Ovary (tissue), 9 donors: ENCODE data around the gene BIRC6. TPM values are rescaled to one million over a fixed set of nuclear protein-coding genes. Genes with fewer than 3 reads are reported as not detected.
"Not testable (repeated sequence)": the region's sequence is repeated elsewhere in the genome, so short reads cannot be mapped to it uniquely, and the experiment has no call there.

Experiments
- DNase-seq, 5 donors: peaks; one replicate each; pipeline ENCODE4 v3.0.0-alpha.2; 2019 to 2020
- H3K27ac ChIP-seq, 2 donors: fragments of 200-600 bp; one replicate each; pipeline versions ENCODE4 v1.5.1 to v1.8.0; 2019 to 2022
- H3K27me3 ChIP-seq: fragments of 200-600 bp; one replicate; pipeline ENCODE4 v1.8.0; 2022
- H3K36me3 ChIP-seq: fragments of 200-600 bp; sonication (generic); one replicate; pipeline ENCODE4 v1.5.1; 2019
- H3K4me1 ChIP-seq: one replicate; pipeline ENCODE4 v1.8.1; 2013; ENCODE audit warnings: mild to moderate bottlenecking, moderate library complexity; ENCODE audit not compliant: insufficient read depth
- H3K4me3 ChIP-seq: fragments of 200-600 bp; sonication (generic); one replicate; pipeline ENCODE4 v1.5.1; 2017
- H3K9me3 ChIP-seq, 2 donors: fragments of 200-600 bp in 1 of 2; sonication (generic) in 1 of 2; one replicate each; pipeline versions ENCODE4 v1.5.1 to v1.8.1; 2013 to 2019; ENCODE audit warnings: mild to moderate bottlenecking in 1 of 2, moderate library complexity in 1 of 2
- CTCF ChIP-seq, 3 donors: fragments of 450-650 bp in 2 of 3; fragments of 200-600 bp in 1 of 3; IDR thresholded peaks; one replicate each; pipeline versions ENCODE4 v1.5.1 to v1.8.0; 2016 to 2022; ENCODE audit warnings: antibody characterized with exemption in 3 of 3, mild to moderate bottlenecking in 1 of 3
- EP300 ChIP-seq: sonication (generic); formaldehyde crosslinking; IDR thresholded peaks from one replicate; pipeline ENCODE4 v1.6.1; 2017; ENCODE audit warnings: antibody characterized with exemption
- POLR2A ChIP-seq: fragments of 450-650 bp; IDR thresholded peaks from one replicate; pipeline ENCODE4 v1.6.1; 2017; ENCODE audit warnings: antibody characterized with exemption, mild to moderate bottlenecking, moderate library complexity
- WGBS, 3 donors: extraction: QIAGEN DNeasy Blood & Tissue Kit in 1 of 3; methylation state at CpG; one replicate each; pipeline versions ENCODE4 v1.1.5 to v1.1.7; 2013 to 2017; 5-methylcytosine and 5-hydroxymethylcytosine counted together
- intact Hi-C, 4 donors: fragments of 100-400 bp; cut with DNase I; formaldehyde crosslinking; loops; one replicate each; pipeline versions ENCODE4 v1.11.0 to v1.15.1; 2022 to 2023
- polyA plus RNA-seq, 2 donors: library from polyadenylated mRNA; stranded (reverse); fragments of 200-250 nt in 1 of 2; fragments of 350-450 nt in 1 of 2; fragmentation: Illumina TruSeq in 1 of 2; extraction: RNeasy Lipid Tissue Mini Kit (QIAGEN cat#74804) in 1 of 2; gene quantifications; one replicate each; pipeline ENCODE4 v1.2.3, GENCODE V29; 2013 to 2014
- total RNA-seq, 7 donors: library from RNA; depleted of rRNA in 2 of 7; stranded (reverse); fragments of >200 nt in 2 of 7; fragmentation: NEBNext Ultra II Directional in 3 of 7; extraction: Animal tissue kit (Norgen Biotek cat#: 25700) in 3 of 7; gene quantifications; one replicate each; pipeline versions ENCODE4 v1.1.0 to v1.2.4, GENCODE V29; 2016 to 2023
- donor health status: DM: no; HTN: no; CAD: no; lungs with moderate emphysema.
- donor health status: DM: no; HTN: no; CAD: no.
- donor health status: Bipolar disorder and iron deficiency.
- donor health status: DM: yes; HTN: yes; CAD: no.
- donor health status: DM: no; HTN: no; CAD: no.
- donor health status: DM: yes; HTN: yes; CAD: no.

BIRC6 gene
- total and polyA plus RNA-seq, 9 donors, result 24.0 to 125 (median 92.2) TPM

DNA sequence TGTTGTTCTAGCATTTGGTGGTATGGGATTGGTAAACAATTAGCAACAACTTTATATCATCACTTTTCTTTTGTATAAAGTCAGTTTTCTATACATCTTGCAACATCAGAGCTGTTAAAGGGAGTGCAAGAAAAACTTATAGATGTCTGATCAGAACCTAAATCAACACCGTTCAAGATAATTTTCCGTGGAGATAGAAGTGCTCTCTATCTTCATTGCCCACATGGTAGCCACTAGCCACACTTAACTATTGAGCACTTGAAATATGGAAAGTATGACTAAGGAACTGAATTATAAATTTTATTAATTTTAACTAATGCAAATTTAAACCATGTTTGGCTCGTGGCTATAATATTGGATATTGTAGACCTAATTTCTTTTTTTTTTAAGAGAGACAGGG, 276.2 kb downstream of the BIRC6 start:
- peaks cover 5% of the 10 kb centered on the region for H3K4me1 ChIP-seq
- no peaks in the 10 kb centered on the region for H3K27me3 ChIP-seq
- TF ChIP-seq POLR2A (no peak), EP300 (no peak), CTCF (IDR thresholded peaks at IDR 0.05) (no peak)
- 86 to 89% (median 86%) methylated on average over 3 of the region's 3 CpGs for WGBS, 3 donors
- H3K9me3 ChIP-seq, result no peaks in the 10 kb centered on the region
- DNase-seq, result no peak
- intact Hi-C loops, result no loop called here
- H3K4me3 ChIP-seq, result no peak overlapping the region
- H3K27ac ChIP-seq, result no peak overlapping the region
- H3K36me3 ChIP-seq, result no peaks in the 10 kb centered on the region

DNA sequence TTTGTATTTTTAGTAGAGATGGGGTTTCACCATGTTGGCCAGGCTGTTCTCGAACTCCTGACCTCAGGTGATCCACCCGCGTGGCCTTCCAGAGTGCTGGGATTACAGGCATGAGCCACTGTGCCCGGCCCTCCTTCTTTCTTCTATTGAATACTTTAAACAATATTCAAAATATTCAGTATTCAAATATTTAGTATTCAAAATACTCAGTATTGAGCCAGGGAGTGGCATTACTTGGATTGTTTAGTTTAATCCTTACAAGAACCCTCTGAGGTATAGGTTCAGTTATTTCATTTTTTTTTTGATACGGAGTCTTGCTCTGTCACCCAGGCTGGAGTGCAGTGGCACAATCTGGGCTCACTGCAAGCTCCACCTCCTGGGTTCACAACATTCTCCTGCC, 281.7 kb downstream of the BIRC6 start:
- H3K36me3 ChIP-seq, DNase-seq, H3K27me3 ChIP-seq, H3K4me3 ChIP-seq, H3K27ac ChIP-seq, intact Hi-C loops, H3K9me3 ChIP-seq, H3K4me1 ChIP-seq: not testable (repeated sequence)
- 94 to 96% (median 95%) methylated on average over 5 of the region's 5 CpGs for WGBS, 3 donors

DNA sequence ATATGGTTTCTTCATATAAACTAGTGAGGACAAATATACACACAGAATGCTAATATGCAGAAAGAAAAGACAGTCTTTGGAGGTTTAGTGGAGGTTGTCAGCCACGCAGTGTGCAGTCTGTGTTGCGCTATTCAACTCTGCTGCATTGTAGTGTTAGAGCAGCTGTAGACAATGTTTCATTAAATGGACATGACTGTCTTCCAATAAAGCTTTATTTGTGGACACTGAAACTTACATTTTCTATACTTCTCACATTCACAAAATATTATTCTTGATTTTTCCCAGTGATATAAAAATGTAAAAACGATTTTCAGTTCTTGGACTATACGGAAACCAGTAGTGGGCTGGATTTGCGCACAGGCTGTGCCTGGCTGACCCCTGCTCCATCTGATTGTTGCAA, 284.4 kb downstream of the BIRC6 start:
- Histone ChIP-seq H3K4me3 (no peak overlapping the region), H3K27me3 (no peaks in the 10 kb centered on the region), H3K27ac (no peak overlapping the region), H3K36me3 (no peaks in the 10 kb centered on the region), H3K9me3 (no peaks in the 10 kb centered on the region), H3K4me1 (no peaks in the 10 kb centered on the region)
- no peak for TF ChIP-seq EP300
- TF ChIP-seq CTCF (IDR thresholded peaks at IDR 0.05), result no peak
- no peak for TF ChIP-seq POLR2A
- WGBS, 3 donors, result 96 to 98% (median 98%) methylated on average over 5 of the region's 5 CpGs
- no peak for DNase-seq
- intact Hi-C loops, result loop anchor here in 1 of 4 donors (10.0 kb wide), 1 partner anchor 776 kb away; no protein-coding TSS in a partner anchor

DNA sequence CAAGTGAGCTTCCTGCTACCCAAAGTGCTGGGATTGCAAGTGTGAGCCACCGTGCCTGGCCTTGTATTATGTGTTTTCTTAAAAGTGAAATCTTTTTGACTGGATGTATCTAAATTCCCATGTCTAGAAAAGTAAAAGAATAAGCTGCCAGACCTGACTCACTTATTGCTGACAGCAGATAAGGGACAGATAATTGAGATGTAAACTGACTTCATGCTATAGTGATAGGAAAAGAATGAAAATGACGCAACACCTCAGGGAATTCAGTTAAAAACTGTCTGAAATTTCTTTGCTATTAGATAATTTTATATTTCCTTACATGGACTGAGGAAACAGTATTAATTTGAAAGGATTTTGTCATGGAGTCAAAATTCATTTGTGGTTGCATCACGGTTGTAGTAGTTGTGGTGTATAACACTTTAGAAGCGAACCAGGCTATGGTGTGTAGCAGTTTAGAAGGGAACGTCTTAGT, 290.4 kb downstream of the BIRC6 start:
- intact Hi-C loops, result loop anchor here in 1 of 4 donors (10.0 kb wide), 1 partner anchor 782 kb away; no protein-coding TSS in a partner anchor
- 53 to 80% (median 67%) methylated on average over 5 of the region's 5 CpGs for WGBS, 3 donors
- H3K9me3 ChIP-seq, result no peaks in the 10 kb centered on the region
- no peak overlapping the region for H3K4me3 ChIP-seq
- H3K27me3 ChIP-seq, result no peaks in the 10 kb centered on the region
- no peak overlapping the region for H3K27ac ChIP-seq
- no peak for TF ChIP-seq CTCF (IDR thresholded peaks at IDR 0.05)
- no peak for TF ChIP-seq POLR2A
- no peak for TF ChIP-seq EP300
- no peaks in the 10 kb centered on the region for H3K36me3 ChIP-seq
- no peaks in the 10 kb centered on the region for H3K4me1 ChIP-seq
- DNase-seq, result no peak

DNA sequence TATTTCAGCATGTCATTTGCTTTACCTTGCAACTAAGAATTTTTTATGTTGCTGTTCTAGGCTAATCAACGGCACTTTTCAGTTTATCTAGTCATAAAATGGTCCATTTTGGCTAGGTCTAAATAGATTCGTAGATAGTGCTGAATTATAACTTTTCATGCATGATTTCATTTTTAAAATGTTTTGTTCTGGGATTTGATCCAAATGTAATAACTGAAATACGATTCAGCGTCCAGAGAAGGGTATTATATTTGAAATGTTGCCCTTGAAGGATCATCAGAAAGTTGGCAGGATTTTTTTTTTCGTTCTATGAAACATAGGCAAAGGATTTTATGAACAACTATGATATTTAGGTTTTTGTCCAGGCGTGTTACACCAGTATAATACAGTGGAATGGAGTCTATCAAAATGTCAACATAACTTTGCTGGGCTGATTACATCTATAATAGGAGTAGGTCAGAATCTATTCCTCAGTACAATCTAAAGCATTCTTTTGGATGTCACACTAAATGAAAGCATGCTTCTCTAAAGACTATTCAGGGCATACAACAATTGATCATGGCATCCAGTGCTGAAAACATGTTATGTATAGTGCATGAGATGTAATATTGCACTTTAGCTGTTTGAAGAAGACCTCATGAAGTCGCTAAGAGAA, 295.9 kb downstream of the BIRC6 start:
- TF ChIP-seq CTCF (IDR thresholded peaks at IDR 0.05) (no peak), POLR2A (no peak), EP300 (no peak)
- Histone ChIP-seq H3K27me3 (no peaks in the 10 kb centered on the region), H3K27ac (no peak overlapping the region), H3K36me3 (no peaks in the 10 kb centered on the region), H3K4me1 (no peaks in the 10 kb centered on the region), H3K9me3 (no peaks in the 10 kb centered on the region), H3K4me3 (no peak overlapping the region)
- no peak for DNase-seq
- WGBS, 3 donors, result 61 to 63% (median 62%) methylated on average over 7 of the region's 7 CpGs
- intact Hi-C loops, result no loop called here
